Measurements from ENCODE around the gene RNF20. TPM values are rescaled to one million over a fixed set of nuclear protein-coding genes. Genes with fewer than 3 reads are reported as not detected.

RNF20 gene
- total RNA-seq, 1 experiment from 2014 or later: 37.6 TPM

DNA sequence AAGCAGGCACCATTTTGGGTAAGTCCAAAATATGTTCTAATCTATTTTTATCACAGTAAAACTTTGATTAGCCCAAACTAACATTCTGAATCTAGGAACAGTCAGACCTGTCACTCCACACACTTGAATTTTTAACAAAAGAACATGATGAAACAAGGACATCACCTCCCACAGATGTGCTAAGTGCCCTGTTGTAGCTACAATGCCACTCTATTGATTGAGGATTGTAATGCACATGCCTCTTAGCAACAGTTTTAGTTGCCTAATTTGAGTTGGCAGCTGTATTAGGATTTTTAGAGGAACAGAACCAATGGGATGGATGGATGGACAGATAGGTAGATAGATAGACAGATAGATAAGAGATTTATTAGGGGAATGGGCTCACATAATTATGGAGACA is 20.3 kb upstream of the RNF20 start:
- DNase-seq (ENCODE audit: low read depth, low spot score) (no peak), ATAC-seq (no peak)
- H3K9me3 ChIP-seq (ENCODE audit: control insufficient read depth in 1 of 2, insufficient read depth in 1 of 2, low read depth in 1 of 2, low read length in 2 of 2): no peaks in the 10 kb centered on the region
- CTCF ChIA-PET: no interaction called here
- no peaks in the 10 kb centered on the region for H3K9me2 ChIP-seq (ENCODE audit: insufficient read depth)
- H3K4me2 ChIP-seq (ENCODE audit: low read length): no peak overlapping the region
- intact Hi-C loops (cut with micrococcal nuclease): no loop called here
- no peaks in the 10 kb centered on the region for H3K27me3 ChIP-seq (ENCODE audit: insufficient read depth, low read length)
- H2AFZ ChIP-seq (ENCODE audit: low read depth, low read length, poor library complexity, severe bottlenecking): no peak overlapping the region
- H3K4me1 ChIP-seq (ENCODE audit: control insufficient read depth in 1 of 2, insufficient read depth in 2 of 2, low read length in 2 of 2): no peaks in the 10 kb centered on the region
- H4K20me1 ChIP-seq (ENCODE audit: insufficient read depth): no peaks in the 10 kb centered on the region
- H3K4me3 ChIP-seq (replicated peaks in 1 of 2; ENCODE audit: low read depth in 1 of 2, low read length in 2 of 2): no peak overlapping the region
- H3K79me2 ChIP-seq (ENCODE audit: insufficient read depth, low read length): no peaks in the 10 kb centered on the region
- no peak overlapping the region for H3K9ac ChIP-seq (ENCODE audit: low read length)
- TF ChIP-seq SRF (IDR thresholded peaks at IDR 0.05; ENCODE audit: low read depth) (no peak), POLR2A (IDR thresholded peaks at IDR 0.05; ENCODE audit: borderline replicate concordance, extremely low read depth, insufficient read depth, insufficient read length) (no peak), SP1 (IDR thresholded peaks at IDR 0.05; ENCODE audit: low read depth) (no peak), CBX3 (IDR thresholded peaks at IDR 0.05; ENCODE audit: low read depth) (no peak), RAD21 (IDR thresholded peaks at IDR 0.05; ENCODE audit: low read depth) (no peak), SIN3A (IDR thresholded peaks at IDR 0.05; ENCODE audit: low read depth) (no peak), ZNF274 (IDR thresholded peaks at IDR 0.05; ENCODE audit: low read depth, low read length) (no peak), CEBPB (IDR thresholded peaks at IDR 0.05; ENCODE audit: low read depth) (no peak), FOSL1 (IDR thresholded peaks at IDR 0.05; ENCODE audit: low read depth) (no peak), YY1 (IDR thresholded peaks at IDR 0.05; ENCODE audit: extremely low read depth, insufficient replicate concordance, low read depth, low read length) (no peak), JUND (IDR thresholded peaks at IDR 0.05) (no peak), EZH2phosphoT487 (IDR thresholded peaks at IDR 0.05; ENCODE audit: borderline replicate concordance) (no peak)
- TF ChIP-seq, protein P1, sequence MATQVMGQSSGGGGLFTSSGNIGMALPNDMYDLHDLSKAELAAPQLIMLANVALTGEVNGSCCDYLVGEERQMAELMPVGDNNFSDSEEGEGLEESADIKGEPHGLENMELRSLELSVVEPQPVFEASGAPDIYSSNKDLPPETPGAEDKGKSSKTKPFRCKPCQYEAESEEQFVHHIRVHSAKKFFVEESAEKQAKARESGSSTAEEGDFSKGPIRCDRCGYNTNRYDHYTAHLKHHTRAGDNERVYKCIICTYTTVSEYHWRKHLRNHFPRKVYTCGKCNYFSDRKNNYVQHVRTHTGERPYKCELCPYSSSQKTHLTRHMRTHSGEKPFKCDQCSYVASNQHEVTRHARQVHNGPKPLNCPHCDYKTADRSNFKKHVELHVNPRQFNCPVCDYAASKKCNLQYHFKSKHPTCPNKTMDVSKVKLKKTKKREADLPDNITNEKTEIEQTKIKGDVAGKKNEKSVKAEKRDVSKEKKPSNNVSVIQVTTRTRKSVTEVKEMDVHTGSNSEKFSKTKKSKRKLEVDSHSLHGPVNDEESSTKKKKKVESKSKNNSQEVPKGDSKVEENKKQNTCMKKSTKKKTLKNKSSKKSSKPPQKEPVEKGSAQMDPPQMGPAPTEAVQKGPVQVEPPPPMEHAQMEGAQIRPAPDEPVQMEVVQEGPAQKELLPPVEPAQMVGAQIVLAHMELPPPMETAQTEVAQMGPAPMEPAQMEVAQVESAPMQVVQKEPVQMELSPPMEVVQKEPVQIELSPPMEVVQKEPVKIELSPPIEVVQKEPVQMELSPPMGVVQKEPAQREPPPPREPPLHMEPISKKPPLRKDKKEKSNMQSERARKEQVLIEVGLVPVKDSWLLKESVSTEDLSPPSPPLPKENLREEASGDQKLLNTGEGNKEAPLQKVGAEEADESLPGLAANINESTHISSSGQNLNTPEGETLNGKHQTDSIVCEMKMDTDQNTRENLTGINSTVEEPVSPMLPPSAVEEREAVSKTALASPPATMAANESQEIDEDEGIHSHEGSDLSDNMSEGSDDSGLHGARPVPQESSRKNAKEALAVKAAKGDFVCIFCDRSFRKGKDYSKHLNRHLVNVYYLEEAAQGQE (IDR thresholded peaks at IDR 0.05; ENCODE audit: low read depth): no peak
- TF ChIP-seq, protein P2, sequence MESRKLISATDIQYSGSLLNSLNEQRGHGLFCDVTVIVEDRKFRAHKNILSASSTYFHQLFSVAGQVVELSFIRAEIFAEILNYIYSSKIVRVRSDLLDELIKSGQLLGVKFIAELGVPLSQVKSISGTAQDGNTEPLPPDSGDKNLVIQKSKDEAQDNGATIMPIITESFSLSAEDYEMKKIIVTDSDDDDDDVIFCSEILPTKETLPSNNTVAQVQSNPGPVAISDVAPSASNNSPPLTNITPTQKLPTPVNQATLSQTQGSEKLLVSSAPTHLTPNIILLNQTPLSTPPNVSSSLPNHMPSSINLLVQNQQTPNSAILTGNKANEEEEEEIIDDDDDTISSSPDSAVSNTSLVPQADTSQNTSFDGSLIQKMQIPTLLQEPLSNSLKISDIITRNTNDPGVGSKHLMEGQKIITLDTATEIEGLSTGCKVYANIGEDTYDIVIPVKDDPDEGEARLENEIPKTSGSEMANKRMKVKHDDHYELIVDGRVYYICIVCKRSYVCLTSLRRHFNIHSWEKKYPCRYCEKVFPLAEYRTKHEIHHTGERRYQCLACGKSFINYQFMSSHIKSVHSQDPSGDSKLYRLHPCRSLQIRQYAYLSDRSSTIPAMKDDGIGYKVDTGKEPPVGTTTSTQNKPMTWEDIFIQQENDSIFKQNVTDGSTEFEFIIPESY (IDR thresholded peaks at IDR 0.05; ENCODE audit: extremely low read depth, insufficient replicate concordance, low read length): no peak
- TF ChIP-seq, protein P3, sequence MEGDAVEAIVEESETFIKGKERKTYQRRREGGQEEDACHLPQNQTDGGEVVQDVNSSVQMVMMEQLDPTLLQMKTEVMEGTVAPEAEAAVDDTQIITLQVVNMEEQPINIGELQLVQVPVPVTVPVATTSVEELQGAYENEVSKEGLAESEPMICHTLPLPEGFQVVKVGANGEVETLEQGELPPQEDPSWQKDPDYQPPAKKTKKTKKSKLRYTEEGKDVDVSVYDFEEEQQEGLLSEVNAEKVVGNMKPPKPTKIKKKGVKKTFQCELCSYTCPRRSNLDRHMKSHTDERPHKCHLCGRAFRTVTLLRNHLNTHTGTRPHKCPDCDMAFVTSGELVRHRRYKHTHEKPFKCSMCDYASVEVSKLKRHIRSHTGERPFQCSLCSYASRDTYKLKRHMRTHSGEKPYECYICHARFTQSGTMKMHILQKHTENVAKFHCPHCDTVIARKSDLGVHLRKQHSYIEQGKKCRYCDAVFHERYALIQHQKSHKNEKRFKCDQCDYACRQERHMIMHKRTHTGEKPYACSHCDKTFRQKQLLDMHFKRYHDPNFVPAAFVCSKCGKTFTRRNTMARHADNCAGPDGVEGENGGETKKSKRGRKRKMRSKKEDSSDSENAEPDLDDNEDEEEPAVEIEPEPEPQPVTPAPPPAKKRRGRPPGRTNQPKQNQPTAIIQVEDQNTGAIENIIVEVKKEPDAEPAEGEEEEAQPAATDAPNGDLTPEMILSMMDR (IDR thresholded peaks at IDR 0.05 in 2 of 3, conservative IDR thresholded peaks at IDR 0.05 in 1 of 3; ENCODE audit: borderline replicate concordance in 1 of 3, insufficient read depth in 1 of 3, low read depth in 2 of 3, low read length in 2 of 3): no peak
- TF ChIP-seq, protein P4, sequence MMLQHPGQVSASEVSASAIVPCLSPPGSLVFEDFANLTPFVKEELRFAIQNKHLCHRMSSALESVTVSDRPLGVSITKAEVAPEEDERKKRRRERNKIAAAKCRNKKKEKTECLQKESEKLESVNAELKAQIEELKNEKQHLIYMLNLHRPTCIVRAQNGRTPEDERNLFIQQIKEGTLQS (IDR thresholded peaks at IDR 0.05): no peak
- H3K27ac ChIP-seq (ENCODE audit: low read depth, low read length): no peak overlapping the region
- RAD21 ChIA-PET (ENCODE audit: low non-redundant PET in 1 of 2, low total read pairs in 2 of 2, uncharacterized antibody in 2 of 2, unreplicated experiment in 2 of 2): no interaction called here
- H3K36me3 ChIP-seq (ENCODE audit: control insufficient read depth in 1 of 2, insufficient read depth in 2 of 2, low read length in 2 of 2): no peaks in the 10 kb centered on the region
- BruUV-seq (replicated peaks): no TSS peak
- POLR2A ChIA-PET: no interaction called here
